Measurements from ENCODE around the gene ADGRG6.

The ADGRG6 gene

DNA sequence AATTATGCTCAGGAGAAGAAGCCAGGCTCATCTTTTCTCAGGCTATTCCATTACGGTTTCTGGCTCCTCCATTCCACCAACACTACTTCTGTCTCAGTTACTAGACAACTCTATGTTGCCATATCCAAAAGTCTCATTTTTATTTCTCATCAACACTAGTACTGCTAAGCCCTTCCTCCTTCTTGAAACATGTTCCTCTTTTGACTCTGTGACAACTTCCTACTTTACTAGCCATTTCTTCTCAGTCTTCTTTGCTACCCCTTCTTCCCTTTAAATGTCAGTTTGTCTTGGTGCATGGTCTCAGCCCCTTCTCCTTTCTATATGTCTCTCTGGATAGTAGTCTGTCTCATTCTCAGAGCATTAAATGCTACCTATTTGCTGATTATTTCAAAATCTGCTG, 7.1 kb upstream of the ADGRG6 start:
- Histone ChIP-seq H3K9ac (ENCODE audit: low read depth, low read length, poor library complexity, severe bottlenecking) (no peak overlapping the region), H3K4me2 (ENCODE audit: low read depth, low read length, poor library complexity, severe bottlenecking) (no peak overlapping the region), H4K20me1 (ENCODE audit: insufficient read depth, low read length, poor library complexity, severe bottlenecking) (no peaks in the 10 kb centered on the region), H3K4me1 (ENCODE audit: insufficient read depth, low read length, poor library complexity, severe bottlenecking) (no peaks in the 10 kb centered on the region), H3K9me3 (ENCODE audit: insufficient read depth, low read depth, low read length) (no peaks in the 10 kb centered on the region), H3K9me2 (replicated peaks; ENCODE audit: low read depth, low read length) (no peaks in the 10 kb centered on the region), H3K79me2 (ENCODE audit: insufficient read depth, low read length) (no peaks in the 10 kb centered on the region), H3F3A (ENCODE audit: low read depth) (no peaks in the 10 kb centered on the region), H3K36me3 (ENCODE audit: insufficient read depth, low read length) (no peaks in the 10 kb centered on the region), H3K27me3 (ENCODE audit: insufficient read depth, low read length, poor library complexity, severe bottlenecking) (no peaks in the 10 kb centered on the region), H2AFZ (ENCODE audit: low read length) (no peak overlapping the region; the same call in 1 of the 2 replicates), H3K4me3 (ENCODE audit: low read length, poor library complexity, severe bottlenecking) (no peak overlapping the region)
- TF ChIP-seq EZH2phosphoT487 (IDR thresholded peaks at IDR 0.05; ENCODE audit: borderline replicate concordance), result no peak
- TF ChIP-seq, protein P1, sequence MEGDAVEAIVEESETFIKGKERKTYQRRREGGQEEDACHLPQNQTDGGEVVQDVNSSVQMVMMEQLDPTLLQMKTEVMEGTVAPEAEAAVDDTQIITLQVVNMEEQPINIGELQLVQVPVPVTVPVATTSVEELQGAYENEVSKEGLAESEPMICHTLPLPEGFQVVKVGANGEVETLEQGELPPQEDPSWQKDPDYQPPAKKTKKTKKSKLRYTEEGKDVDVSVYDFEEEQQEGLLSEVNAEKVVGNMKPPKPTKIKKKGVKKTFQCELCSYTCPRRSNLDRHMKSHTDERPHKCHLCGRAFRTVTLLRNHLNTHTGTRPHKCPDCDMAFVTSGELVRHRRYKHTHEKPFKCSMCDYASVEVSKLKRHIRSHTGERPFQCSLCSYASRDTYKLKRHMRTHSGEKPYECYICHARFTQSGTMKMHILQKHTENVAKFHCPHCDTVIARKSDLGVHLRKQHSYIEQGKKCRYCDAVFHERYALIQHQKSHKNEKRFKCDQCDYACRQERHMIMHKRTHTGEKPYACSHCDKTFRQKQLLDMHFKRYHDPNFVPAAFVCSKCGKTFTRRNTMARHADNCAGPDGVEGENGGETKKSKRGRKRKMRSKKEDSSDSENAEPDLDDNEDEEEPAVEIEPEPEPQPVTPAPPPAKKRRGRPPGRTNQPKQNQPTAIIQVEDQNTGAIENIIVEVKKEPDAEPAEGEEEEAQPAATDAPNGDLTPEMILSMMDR (conservative IDR thresholded peaks at IDR 0.05; ENCODE audit: low read length), result no peak

DNA sequence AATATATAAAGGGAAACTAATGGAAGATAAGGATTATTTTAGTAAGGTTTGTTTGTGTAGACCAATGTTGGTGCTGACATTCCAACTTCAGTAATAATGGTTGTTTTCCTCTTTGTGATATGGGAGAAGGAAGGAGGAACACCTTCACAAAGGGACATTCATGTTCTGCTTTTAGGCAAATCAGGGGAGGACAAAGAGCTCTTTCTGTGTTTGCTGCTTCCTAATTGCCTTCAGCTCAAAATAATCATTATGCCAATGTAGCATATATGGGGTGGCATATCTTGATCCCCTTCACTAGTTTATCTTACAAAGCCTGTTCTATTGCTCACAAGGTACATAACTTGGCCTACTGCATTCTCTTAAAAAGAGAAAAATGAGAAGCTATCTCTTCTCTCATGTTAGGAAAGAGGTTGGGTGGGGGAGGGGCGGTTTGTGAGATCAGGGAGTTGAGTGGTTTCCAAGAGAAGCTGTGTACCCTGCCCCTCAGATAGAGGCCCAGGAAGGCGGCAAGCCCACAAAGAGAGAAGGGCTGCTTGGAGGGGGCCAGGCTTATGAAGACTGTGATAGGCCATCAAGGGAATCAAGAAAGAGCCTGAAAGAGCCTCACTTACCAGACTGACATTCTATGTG, 4.7 kb upstream of the ADGRG6 start:
- Histone ChIP-seq H3K9me3 (ENCODE audit: insufficient read depth, low read depth, low read length) (no peaks in the 10 kb centered on the region), H3K4me2 (ENCODE audit: low read depth, low read length, poor library complexity, severe bottlenecking) (no peak overlapping the region), H3K79me2 (ENCODE audit: insufficient read depth, low read length) (no peaks in the 10 kb centered on the region), H3K4me3 (ENCODE audit: low read length, poor library complexity, severe bottlenecking) (no peak overlapping the region), H3K4me1 (ENCODE audit: insufficient read depth, low read length, poor library complexity, severe bottlenecking) (no peaks in the 10 kb centered on the region), H4K20me1 (ENCODE audit: insufficient read depth, low read length, poor library complexity, severe bottlenecking) (no peaks in the 10 kb centered on the region), H3K9ac (ENCODE audit: low read depth, low read length, poor library complexity, severe bottlenecking) (no peak overlapping the region), H3F3A (ENCODE audit: low read depth) (no peaks in the 10 kb centered on the region), H3K9me2 (replicated peaks; ENCODE audit: low read depth, low read length) (no peaks in the 10 kb centered on the region), H3K27me3 (ENCODE audit: insufficient read depth, low read length, poor library complexity, severe bottlenecking) (no peaks in the 10 kb centered on the region), H3K36me3 (ENCODE audit: insufficient read depth, low read length) (no peaks in the 10 kb centered on the region), H2AFZ (ENCODE audit: low read length) (no peak overlapping the region)
- TF ChIP-seq EZH2phosphoT487 (IDR thresholded peaks at IDR 0.05; ENCODE audit: borderline replicate concordance), result no peak
- TF ChIP-seq, protein P1 (conservative IDR thresholded peaks at IDR 0.05; ENCODE audit: low read length), result no peak

DNA sequence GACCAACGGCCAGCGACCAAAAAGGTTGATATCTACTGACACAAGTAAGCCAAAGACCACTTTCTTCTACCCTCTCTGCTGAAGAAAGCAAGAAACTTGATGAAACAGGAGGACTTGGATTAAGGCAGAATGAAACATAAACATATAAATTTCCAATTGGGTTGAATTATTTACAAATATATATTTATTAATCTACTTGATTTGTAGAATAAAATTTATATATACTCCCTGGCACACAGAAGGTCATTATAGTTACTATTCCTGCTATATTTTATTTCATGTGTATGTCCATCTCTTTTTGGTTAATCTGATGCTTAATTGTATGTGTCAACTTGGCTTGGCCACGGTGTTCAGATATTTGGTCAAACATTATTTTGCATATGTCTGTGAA, 4.2 kb upstream of the ADGRG6 start:
- Histone ChIP-seq H3K79me2 (ENCODE audit: insufficient read depth, low read length) (no peaks in the 10 kb centered on the region), H3K27me3 (ENCODE audit: insufficient read depth, low read length, poor library complexity, severe bottlenecking) (no peaks in the 10 kb centered on the region), H4K20me1 (ENCODE audit: insufficient read depth, low read length, poor library complexity, severe bottlenecking) (no peaks in the 10 kb centered on the region), H2AFZ (ENCODE audit: low read length) (no peak overlapping the region), H3K9me2 (replicated peaks; ENCODE audit: low read depth, low read length) (no peaks in the 10 kb centered on the region), H3F3A (ENCODE audit: low read depth) (no peaks in the 10 kb centered on the region), H3K4me3 (ENCODE audit: low read length, poor library complexity, severe bottlenecking) (no peak overlapping the region), H3K36me3 (ENCODE audit: insufficient read depth, low read length) (no peaks in the 10 kb centered on the region), H3K4me1 (ENCODE audit: insufficient read depth, low read length, poor library complexity, severe bottlenecking) (no peaks in the 10 kb centered on the region), H3K9ac (ENCODE audit: low read depth, low read length, poor library complexity, severe bottlenecking) (no peak overlapping the region), H3K4me2 (ENCODE audit: low read depth, low read length, poor library complexity, severe bottlenecking) (no peak overlapping the region), H3K9me3 (ENCODE audit: insufficient read depth, low read depth, low read length) (no peaks in the 10 kb centered on the region)
- TF ChIP-seq, protein P1 (conservative IDR thresholded peaks at IDR 0.05; ENCODE audit: low read length), result no peak
- TF ChIP-seq EZH2phosphoT487 (IDR thresholded peaks at IDR 0.05; ENCODE audit: borderline replicate concordance), result no peak
